Keratinocyte (primary cell): ENCODE results near the gene CNTNAP2. TPM values are rescaled to one million over a fixed set of nuclear protein-coding genes. Genes with fewer than 3 reads are reported as not detected.

Experiments used
- DNase-seq: peaks from one replicate; pipeline ENCODE4 v3.0.0-alpha.2; 2011; ENCODE audit warnings: low read depth, missing footprints, low spot score
- FAIRE-seq: peaks from 2 replicates; lab custom pipeline; 2011; peaks lifted over from hg19 to GRCh38; lab: Jason Lieb, UNC
- H2AFZ ChIP-seq: 2 replicates; pipeline ENCODE4 v1.6.0; 2012; ENCODE audit warnings: low read length, control low read depth, inconsistent platforms; ENCODE audit not compliant: control insufficient read depth
- H3K27ac ChIP-seq: 2 replicates; pipeline ENCODE4 v1.5.1; 2011; ENCODE audit warnings: low read length; ENCODE audit not compliant: control insufficient read depth, insufficient read depth
- H3K27me3 ChIP-seq: 3 replicates; pipeline ENCODE4 v1.6.0; 2011; ENCODE audit warnings: low read length; ENCODE audit not compliant: control insufficient read depth, insufficient read depth; ENCODE audit errors: extremely low read depth
- H3K36me3 ChIP-seq, 2 experiments: 2 replicates in 1 of 2; 3 replicates in 1 of 2; pipeline ENCODE4 v1.5.1; 2011; ENCODE audit warnings: low read length in 2 of 2, mild to moderate bottlenecking in 1 of 2; ENCODE audit not compliant: control insufficient read depth in 2 of 2, insufficient read depth in 2 of 2; ENCODE audit errors: extremely low read depth in 1 of 2
- H3K4me1 ChIP-seq: 3 replicates; pipeline ENCODE4 v1.5.1; 2011; ENCODE audit warnings: low read length; ENCODE audit not compliant: control insufficient read depth, insufficient read depth; ENCODE audit errors: extremely low read depth
- H3K4me2 ChIP-seq: 3 replicates; pipeline ENCODE4 v1.6.0; 2011; ENCODE audit warnings: low read depth, low read length; ENCODE audit not compliant: control insufficient read depth, insufficient read depth; ENCODE audit errors: extremely low read depth
- H3K4me3 ChIP-seq, 3 experiments: fragments of 200-600 bp in 1 of 3; sonication (generic) in 1 of 3; 2 replicates in 2 of 3; 3 replicates in 1 of 3; pipeline ENCODE4 v1.5.1; 2011 to 2016; ENCODE audit warnings: low read length in 3 of 3, mild to moderate bottlenecking in 3 of 3, control low read depth in 2 of 3, inconsistent platforms in 1 of 3, low read depth in 1 of 3, mixed read lengths in 1 of 3, mixed run types in 1 of 3, moderate library complexity in 1 of 3; ENCODE audit not compliant: control insufficient read depth in 2 of 3, insufficient read depth in 2 of 3; ENCODE audit errors: extremely low read depth in 1 of 3
- H3K79me2 ChIP-seq: 2 replicates; pipeline ENCODE4 v1.6.0; 2012; ENCODE audit warnings: low read length; ENCODE audit not compliant: control insufficient read depth, insufficient read depth
- H3K9ac ChIP-seq: 3 replicates; pipeline ENCODE4 v1.6.0; 2011; ENCODE audit warnings: low read length; ENCODE audit not compliant: control insufficient read depth, insufficient read depth; ENCODE audit errors: extremely low read depth
- H3K9me1 ChIP-seq: 3 replicates; pipeline ENCODE4 v1.6.0; 2011; ENCODE audit warnings: low read length; ENCODE audit not compliant: control insufficient read depth, insufficient read depth; ENCODE audit errors: extremely low read depth
- H3K9me3 ChIP-seq: 2 replicates; pipeline ENCODE4 v1.5.1; 2012; ENCODE audit warnings: low read depth, low read length; ENCODE audit not compliant: control insufficient read depth
- H4K20me1 ChIP-seq: 3 replicates; pipeline ENCODE4 v1.6.0; 2011; ENCODE audit warnings: low read length; ENCODE audit not compliant: control insufficient read depth, insufficient read depth; ENCODE audit errors: extremely low read depth
- CTCF ChIP-seq, 3 experiments: IDR thresholded peaks in 1 of 3; conservative IDR thresholded peaks in 1 of 3; optimal IDR thresholded peaks in 1 of 3; 2 replicates in 2 of 3; 3 replicates in 1 of 3; pipeline versions ENCODE3 to v1.5.1; 2011; ENCODE audit warnings: low read length in 3 of 3, mild to moderate bottlenecking in 3 of 3, moderate library complexity in 2 of 3, control low read depth in 1 of 3, inconsistent platforms in 1 of 3; ENCODE audit not compliant: insufficient read depth in 2 of 3; ENCODE audit errors: extremely low read depth in 1 of 3
- EZH2 ChIP-seq: IDR thresholded peaks from one replicate; pipeline ENCODE4 v1.6.1; 2012; ENCODE audit warnings: inconsistent platforms, mild to moderate bottlenecking, low read length, moderate library complexity
- dilution Hi-C: fragments of 300-500 bp; cut with MboI; formaldehyde crosslinking; loops from one replicate; pipeline ENCODE4 v1.7.0; 2020; ENCODE audit warnings: low sequenced_read_pairs; ENCODE audit not compliant: extremely low pct_ligation_motif_present
- polyA plus RNA-seq, 5 experiments: library from polyadenylated mRNA; depleted of rRNA in 3 of 5; stranded (reverse) in 3 of 5; stranded (forward) in 1 of 5; unstranded in 1 of 5; fragments of >200 nt; gene quantifications; 1 replicate in 1 of 5; 2 replicates in 3 of 5; 3 replicates in 1 of 5; pipeline versions ENCODE4 v1.2.1 to v1.2.3, GENCODE V29; 2011 to 2012; ENCODE audit warnings: missing spikeins in 2 of 5, low read depth in 1 of 5, low replicate concordance in 1 of 5

Gene CNTNAP2
- polyA plus RNA-seq, 1 donor (not counting 4 experiments of a cell fraction or from before 2014, with no cell fraction given): 1.4 TPM

DNA sequence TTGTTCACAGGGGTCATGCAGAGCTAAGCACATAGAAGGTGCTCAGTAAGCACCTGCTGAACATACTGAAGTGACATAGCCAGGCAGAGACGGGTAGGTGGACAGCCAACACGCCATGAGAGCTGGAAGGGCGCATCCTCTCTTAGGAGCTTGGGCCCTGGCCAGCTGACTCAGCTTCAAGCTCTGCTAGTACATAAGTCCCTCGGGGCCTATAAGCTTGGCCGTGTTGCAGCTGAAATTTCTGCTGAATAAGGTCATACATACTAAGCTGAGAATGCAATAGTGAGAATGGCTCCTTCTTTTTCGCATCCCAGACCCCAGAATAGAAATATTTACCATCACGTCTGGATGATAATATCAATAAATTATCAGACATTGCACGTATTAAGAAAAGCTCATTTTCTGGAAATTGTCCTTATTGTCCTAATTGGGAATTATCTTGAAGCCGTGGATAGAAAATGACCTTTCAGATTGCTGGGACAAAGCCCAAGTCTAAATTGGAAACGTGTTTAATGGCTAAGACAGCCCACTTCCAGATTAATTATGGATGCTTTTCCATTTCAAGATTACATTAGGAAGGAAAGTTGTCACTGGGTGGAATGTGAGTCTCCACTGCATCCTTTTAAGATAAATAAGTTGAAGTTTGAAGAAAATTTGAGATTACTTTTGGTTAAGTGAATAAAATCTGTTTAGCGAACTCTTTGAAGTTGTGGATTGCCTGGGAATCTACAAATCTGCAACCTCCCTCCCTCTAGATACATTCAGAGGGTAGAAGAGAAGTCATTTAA, 2186.9 kb downstream of the CNTNAP2 start:
- Histone ChIP-seq H3K9me1 (no peaks in the 10 kb centered on the region), H3K79me2 (no peaks in the 10 kb centered on the region), H3K4me1 (peaks cover 10% of the 10 kb centered on the region), H3K27me3 (peaks cover 4% of the 10 kb centered on the region), H3K36me3 (no peaks in the 10 kb centered on the region), H4K20me1 (no peaks in the 10 kb centered on the region), H3K4me2 (peak overlapping the region; percentile 52), H3K27ac (no peak overlapping the region), H3K9ac (no peak overlapping the region), H2AFZ (no peak overlapping the region), H3K4me3 (no peak overlapping the region), H3K9me3 (no peaks in the 10 kb centered on the region)
- dilution Hi-C loops: no loop called here
- peak; percentile 83 for FAIRE-seq
- TF ChIP-seq CTCF (optimal IDR thresholded peaks at IDR 0.05 in 1 of 3, IDR thresholded peaks at IDR 0.05 in 1 of 3, conservative IDR thresholded peaks at IDR 0.05 in 1 of 3; ENCODE audit: extremely low read depth in 1 of 3, insufficient read depth in 2 of 3, low read length in 3 of 3): no peak
- TF ChIP-seq EZH2: no peak
- DNase-seq: peak; percentile 13

- Histone ChIP-seq H3K9me3 (no peaks in the 10 kb centered on the region), H3K9ac (no peak overlapping the region), H2AFZ (no peak overlapping the region), H3K4me2 (no peak overlapping the region), H4K20me1 (no peaks in the 10 kb centered on the region), H3K79me2 (no peaks in the 10 kb centered on the region), H3K27ac (no peak overlapping the region), H3K27me3 (peaks cover 4% of the 10 kb centered on the region), H3K36me3 (no peaks in the 10 kb centered on the region), H3K4me1 (peaks cover 10% of the 10 kb centered on the region), H3K4me3 (no peak overlapping the region), H3K9me1 (no peaks in the 10 kb centered on the region)
- dilution Hi-C loops: no loop called here
- DNase-seq (no peak), FAIRE-seq (no peak)
- TF ChIP-seq CTCF (optimal IDR thresholded peaks at IDR 0.05 in 1 of 3, IDR thresholded peaks at IDR 0.05 in 1 of 3, conservative IDR thresholded peaks at IDR 0.05 in 1 of 3; ENCODE audit: extremely low read depth in 1 of 3, insufficient read depth in 2 of 3, low read length in 3 of 3): no peak
These were observed 2187.4 kb downstream of the CNTNAP2 start for GRCh38 chr7:148304083-148304335.
